PFSK-1 (cell line): Measurements from ENCODE around the gene CATSPERE.

ENCODE experiments used
- FOXP2 ChIP-seq: optimal IDR thresholded peaks from 2 replicates; pipeline ENCODE3; 2011; ENCODE audit warnings: borderline replicate concordance, control low read depth, inconsistent platforms; ENCODE audit not compliant: insufficient read depth; ENCODE audit errors: extremely low read length, extremely low read depth
- POLR2AphosphoS5 ChIP-seq: IDR thresholded peaks from 2 replicates; pipeline ENCODE4 v1.6.1; 2012; ENCODE audit warnings: low read depth, mild to moderate bottlenecking, control low read depth, low read length, moderate library complexity
- SIN3A ChIP-seq: IDR thresholded peaks from 2 replicates; pipeline ENCODE4 v1.6.1; 2012; ENCODE audit warnings: mild to moderate bottlenecking, low read length, moderate library complexity, borderline replicate concordance; ENCODE audit not compliant: insufficient read depth
- TAF1 ChIP-seq: IDR thresholded peaks from 2 replicates; pipeline ENCODE4 v1.6.1; 2012; ENCODE audit warnings: low read length, control low read depth, borderline replicate concordance; ENCODE audit not compliant: insufficient read depth
- TF ChIP-seq, protein P1 (sequence below), 2 experiments: IDR thresholded peaks; 2 replicates each; pipeline versions ENCODE4 v1.6.1 to v1.8.0; 2011 to 2012; ENCODE audit warnings: low read depth in 2 of 2, low read length in 2 of 2, control low read depth in 1 of 2, inconsistent platforms in 1 of 2, mild to moderate bottlenecking in 1 of 2, moderate library complexity in 1 of 2; ENCODE audit not compliant: insufficient read depth in 1 of 2

Gene CATSPERE

DNA sequence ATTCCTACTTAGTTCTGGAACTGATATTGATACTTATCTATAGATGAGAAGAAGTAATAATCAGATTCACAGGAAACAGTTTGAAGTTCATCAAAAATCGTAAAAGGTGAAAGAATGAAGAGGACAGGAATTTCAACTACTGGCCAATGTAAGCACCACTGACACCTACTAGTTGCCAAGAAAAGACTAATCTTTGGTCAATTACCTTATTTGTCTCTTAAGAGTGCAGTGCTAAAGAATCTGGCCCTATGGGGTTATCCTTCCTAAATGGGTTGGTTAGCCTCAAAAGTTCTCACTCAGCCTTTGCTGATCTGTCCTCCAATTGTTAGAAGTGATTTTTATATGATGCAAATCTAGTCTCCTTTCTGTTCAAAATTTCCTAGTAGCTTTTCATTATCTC is 38.9 kb upstream of the CATSPERE start:
- TF ChIP-seq TAF1 (no peak), SIN3A (no peak), FOXP2 (no peak), POLR2AphosphoS5 (no peak)
- TF ChIP-seq, protein P1, sequence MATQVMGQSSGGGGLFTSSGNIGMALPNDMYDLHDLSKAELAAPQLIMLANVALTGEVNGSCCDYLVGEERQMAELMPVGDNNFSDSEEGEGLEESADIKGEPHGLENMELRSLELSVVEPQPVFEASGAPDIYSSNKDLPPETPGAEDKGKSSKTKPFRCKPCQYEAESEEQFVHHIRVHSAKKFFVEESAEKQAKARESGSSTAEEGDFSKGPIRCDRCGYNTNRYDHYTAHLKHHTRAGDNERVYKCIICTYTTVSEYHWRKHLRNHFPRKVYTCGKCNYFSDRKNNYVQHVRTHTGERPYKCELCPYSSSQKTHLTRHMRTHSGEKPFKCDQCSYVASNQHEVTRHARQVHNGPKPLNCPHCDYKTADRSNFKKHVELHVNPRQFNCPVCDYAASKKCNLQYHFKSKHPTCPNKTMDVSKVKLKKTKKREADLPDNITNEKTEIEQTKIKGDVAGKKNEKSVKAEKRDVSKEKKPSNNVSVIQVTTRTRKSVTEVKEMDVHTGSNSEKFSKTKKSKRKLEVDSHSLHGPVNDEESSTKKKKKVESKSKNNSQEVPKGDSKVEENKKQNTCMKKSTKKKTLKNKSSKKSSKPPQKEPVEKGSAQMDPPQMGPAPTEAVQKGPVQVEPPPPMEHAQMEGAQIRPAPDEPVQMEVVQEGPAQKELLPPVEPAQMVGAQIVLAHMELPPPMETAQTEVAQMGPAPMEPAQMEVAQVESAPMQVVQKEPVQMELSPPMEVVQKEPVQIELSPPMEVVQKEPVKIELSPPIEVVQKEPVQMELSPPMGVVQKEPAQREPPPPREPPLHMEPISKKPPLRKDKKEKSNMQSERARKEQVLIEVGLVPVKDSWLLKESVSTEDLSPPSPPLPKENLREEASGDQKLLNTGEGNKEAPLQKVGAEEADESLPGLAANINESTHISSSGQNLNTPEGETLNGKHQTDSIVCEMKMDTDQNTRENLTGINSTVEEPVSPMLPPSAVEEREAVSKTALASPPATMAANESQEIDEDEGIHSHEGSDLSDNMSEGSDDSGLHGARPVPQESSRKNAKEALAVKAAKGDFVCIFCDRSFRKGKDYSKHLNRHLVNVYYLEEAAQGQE (IDR thresholded peaks at IDR 0.05; ENCODE audit: insufficient read depth in 1 of 2, low read depth in 2 of 2, low read length in 2 of 2) = no peak

DNA sequence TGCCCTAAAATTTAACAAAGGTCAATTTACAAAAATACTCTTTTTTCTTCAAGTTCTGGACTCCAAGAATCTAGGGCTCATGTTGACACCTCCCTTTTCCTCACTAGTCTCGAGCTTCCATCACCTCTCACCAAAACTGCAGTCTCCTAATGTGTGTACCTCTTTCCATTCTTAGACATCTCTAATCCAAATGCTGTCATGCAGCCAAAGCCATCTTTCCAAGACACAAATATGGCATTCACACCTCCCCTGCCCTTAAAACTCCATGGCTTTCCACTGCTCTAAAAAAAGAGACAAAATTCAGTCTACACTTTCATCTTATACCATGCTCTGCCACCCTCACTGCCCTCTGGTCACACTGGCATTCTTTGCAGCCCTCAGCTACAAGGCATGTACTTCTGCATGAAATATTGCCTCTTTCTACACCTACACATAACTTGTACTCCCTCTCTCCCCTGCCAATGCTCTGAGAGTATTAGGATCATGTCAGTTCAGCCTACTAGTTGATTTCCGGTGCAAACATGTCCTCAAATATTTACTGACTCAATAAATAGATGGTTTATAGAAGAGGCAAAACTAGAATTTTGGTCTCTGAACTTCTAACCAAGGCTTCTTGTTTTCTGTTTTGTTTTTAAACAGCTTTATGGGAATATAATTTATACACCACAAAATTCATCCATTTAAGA is 36.3 kb upstream of the CATSPERE start:
- TF ChIP-seq TAF1 (no peak), SIN3A (no peak), POLR2AphosphoS5 (no peak), FOXP2 (no peak)
- TF ChIP-seq, protein P1 (IDR thresholded peaks at IDR 0.05; ENCODE audit: insufficient read depth in 1 of 2, low read depth in 2 of 2, low read length in 2 of 2) = no peak

DNA sequence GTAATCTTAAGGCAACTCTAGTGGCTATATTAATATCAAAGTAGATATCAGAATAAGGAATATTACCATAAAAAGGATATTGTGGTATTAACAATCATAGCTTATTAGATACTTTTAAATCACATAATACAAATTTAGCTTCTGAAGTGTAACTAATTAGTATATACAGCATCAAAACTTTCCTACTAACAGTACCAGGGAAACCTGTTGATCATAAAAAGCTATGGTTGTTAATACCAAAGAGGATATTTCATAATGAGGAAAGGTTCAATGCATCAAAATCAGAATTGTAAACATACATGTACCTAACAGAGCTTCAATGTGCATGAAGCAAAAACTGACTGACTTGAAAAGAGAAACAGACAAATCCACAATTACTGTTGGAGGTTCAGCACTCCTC is 33.4 kb upstream of the CATSPERE start:
- TF ChIP-seq POLR2AphosphoS5 = no peak
- TF ChIP-seq, protein P1 (IDR thresholded peaks at IDR 0.05; ENCODE audit: insufficient read depth in 1 of 2, low read depth in 2 of 2, low read length in 2 of 2) = no peak
- no peak for TF ChIP-seq FOXP2
- no peak for TF ChIP-seq SIN3A
- TF ChIP-seq TAF1 = no peak

GRCh38 chr1:244429818-244430217 is 31.3 kb upstream of the CATSPERE start:
- no peak for TF ChIP-seq TAF1
- no peak for TF ChIP-seq POLR2AphosphoS5
- TF ChIP-seq, protein P1 (IDR thresholded peaks at IDR 0.05; ENCODE audit: insufficient read depth in 1 of 2, low read depth in 2 of 2, low read length in 2 of 2) = no peak
- no peak for TF ChIP-seq SIN3A
- no peak for TF ChIP-seq FOXP2

DNA sequence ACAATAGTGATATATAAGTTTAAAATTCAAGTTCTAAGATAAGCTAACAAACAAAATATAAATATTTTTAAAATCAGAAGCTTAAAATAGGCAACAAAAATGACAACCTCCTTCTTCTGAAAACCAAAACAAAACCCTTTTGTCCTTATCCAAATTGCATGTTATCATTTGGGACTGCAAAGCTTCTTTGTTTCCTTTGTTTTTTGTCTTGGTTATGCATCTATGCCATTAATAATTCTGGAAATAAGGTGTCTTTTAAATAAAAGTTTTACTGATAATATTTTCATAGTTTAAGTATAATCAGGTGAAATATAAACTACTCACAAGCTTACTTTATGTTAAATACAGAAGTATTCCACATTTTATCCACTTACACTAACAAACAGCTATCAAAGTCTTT is 29.9 kb upstream of the CATSPERE start:
- no peak for TF ChIP-seq POLR2AphosphoS5
- TF ChIP-seq, protein P1 (IDR thresholded peaks at IDR 0.05; ENCODE audit: insufficient read depth in 1 of 2, low read depth in 2 of 2, low read length in 2 of 2) = no peak
- TF ChIP-seq SIN3A = no peak
- no peak for TF ChIP-seq FOXP2
- no peak for TF ChIP-seq TAF1
